H1 (cell line): ENCODE measurements around the gene CLDN12. TPM values are rescaled to one million over a fixed set of nuclear protein-coding genes. Genes with fewer than 3 reads are reported as not detected.

Source experiments
- CTCF ChIA-PET: fragments of 300-600 bp; sonication (Branson Sonifier 250); formaldehyde crosslinking; loops from one replicate; lab custom pipeline; 2021; ENCODE audit not compliant: partially characterized antibody; lab: Charles Lee
- POLR2A ChIA-PET: fragments of 300-600 bp; sonication (Branson Sonifier 250); formaldehyde crosslinking; loops from one replicate; lab custom pipeline; 2021; ENCODE audit warnings: inconsistent platforms; ENCODE audit not compliant: partially characterized antibody; lab: Charles Lee
- DNase-seq, 2 experiments: peaks; one replicate each; pipeline versions ENCODE4 v3.0.0 to v3.0.0-alpha.2; 2010 to 2022; ENCODE audit warnings: low spot score in 2 of 2, low read depth in 1 of 2, mixed read lengths in 1 of 2
- FAIRE-seq: peaks from 2 replicates; lab custom pipeline; 2011; peaks lifted over from hg19 to GRCh38; lab: Jason Lieb, UNC
- H2AFZ ChIP-seq: 2 replicates; pipeline ENCODE4 v1.8.1; 2012; ENCODE audit warnings: low read length, inconsistent platforms
- H2AK5ac ChIP-seq: 2 replicates; pipeline ENCODE4 v1.6.1; 2013; ENCODE audit warnings: low read depth, low read length
- H2BK120ac ChIP-seq: replicated peaks from 2 replicates; pipeline ENCODE3; 2013; ENCODE audit warnings: low read depth, low read length, inconsistent platforms
- H2BK12ac ChIP-seq: 2 replicates; pipeline ENCODE4 v1.6.1; 2013; ENCODE audit warnings: low read depth, low read length
- H2BK15ac ChIP-seq: 2 replicates; pipeline ENCODE4 v1.6.1; 2013; ENCODE audit warnings: low read length
- H2BK20ac ChIP-seq: 2 replicates; pipeline ENCODE4 v1.6.1; 2013; ENCODE audit warnings: low read length
- H2BK5ac ChIP-seq: 2 replicates; pipeline ENCODE4 v1.6.1; 2013; ENCODE audit warnings: low read depth, low read length
- H3K14ac ChIP-seq: 2 replicates; pipeline ENCODE4 v1.6.1; 2013; ENCODE audit warnings: inconsistent platforms; ENCODE audit not compliant: insufficient read length
- H3K18ac ChIP-seq: 2 replicates; pipeline ENCODE4 v1.6.1; 2013; ENCODE audit warnings: low read length; ENCODE audit errors: extremely low read depth
- H3K23ac ChIP-seq: 2 replicates; pipeline ENCODE4 v1.6.1; 2013; ENCODE audit warnings: inconsistent platforms; ENCODE audit not compliant: insufficient read length
- H3K23me2 ChIP-seq: 2 replicates; pipeline ENCODE4 v1.6.1; 2013; ENCODE audit warnings: low read depth, low read length
- H3K27ac ChIP-seq: 2 replicates; pipeline ENCODE4 v1.6.1; 2011; ENCODE audit warnings: low read depth, low read length, inconsistent platforms
- H3K27me3 ChIP-seq, 4 experiments: replicated peaks in 1 of 4; 1 replicate in 1 of 4; 2 replicates in 3 of 4; pipeline versions ENCODE4 v1.6.1 to v1.8.1; 2011 to 2013; ENCODE audit warnings: low read length in 3 of 4, mild to moderate bottlenecking in 3 of 4, inconsistent platforms in 2 of 4, mixed read lengths in 2 of 4, moderate library complexity in 1 of 4; ENCODE audit not compliant: control insufficient read depth in 3 of 4, insufficient read depth in 3 of 4; ENCODE audit errors: extremely low read depth in 1 of 4
- H3K36me3 ChIP-seq, 4 experiments: 2 replicates each; pipeline versions ENCODE4 v1.6.1 to v1.8.1; 2011 to 2013; ENCODE audit warnings: mild to moderate bottlenecking in 4 of 4, low read length in 3 of 4, moderate library complexity in 2 of 4, control low read depth in 1 of 4, inconsistent platforms in 1 of 4; ENCODE audit not compliant: insufficient read depth in 4 of 4, control insufficient read depth in 2 of 4
- H3K4ac ChIP-seq: replicated peaks from 2 replicates; pipeline ENCODE3; 2013; ENCODE audit warnings: low read length, low read depth, mixed read lengths, inconsistent platforms; ENCODE audit not compliant: insufficient read length
- H3K4me1 ChIP-seq, 4 experiments: replicated peaks in 1 of 4; 1 replicate in 1 of 4; 2 replicates in 3 of 4; pipeline versions ENCODE4 v1.6.1 to v1.8.1; 2011 to 2013; ENCODE audit warnings: low read length in 3 of 4, inconsistent platforms in 2 of 4, mixed read lengths in 1 of 4; ENCODE audit not compliant: insufficient read depth in 4 of 4, control insufficient read depth in 3 of 4
- H3K4me2 ChIP-seq, 2 experiments: 2 replicates each; pipeline versions ENCODE4 v1.6.1 to v1.8.1; 2011 to 2013; ENCODE audit warnings: low read depth in 2 of 2, low read length in 2 of 2, control low read depth in 1 of 2, inconsistent platforms in 1 of 2, mild to moderate bottlenecking in 1 of 2; ENCODE audit not compliant: insufficient read depth in 1 of 2
- H3K4me3 ChIP-seq, 4 experiments: fragments of 200-600, 300-600 bp in 1 of 4; sonication (generic), shearing (Covaris generic), sonication (Bioruptor Twin) in 1 of 4; 2 replicates each; pipeline versions ENCODE4 v1.5.1 to v1.8.1; 2011 to 2016; ENCODE audit warnings: low read length in 4 of 4, low read depth in 3 of 4, control low read depth in 2 of 4, inconsistent platforms in 2 of 4, mild to moderate bottlenecking in 2 of 4, mixed read lengths in 1 of 4, moderate library complexity in 1 of 4; ENCODE audit not compliant: insufficient read depth in 2 of 4; ENCODE audit errors: extremely low read depth in 1 of 4
- H3K56ac ChIP-seq: replicated peaks from 2 replicates; pipeline ENCODE3; 2013; ENCODE audit warnings: low read depth, mild to moderate bottlenecking, mixed read lengths, low read length, inconsistent platforms; ENCODE audit not compliant: insufficient read length
- H3K79me1 ChIP-seq: 2 replicates; pipeline ENCODE4 v1.6.1; 2013; ENCODE audit warnings: low read depth, low read length, control low read depth
- H3K79me2 ChIP-seq, 2 experiments: 2 replicates each; pipeline versions ENCODE4 v1.6.1 to v1.8.1; 2012 to 2013; ENCODE audit warnings: low read length in 2 of 2, mild to moderate bottlenecking in 2 of 2, inconsistent platforms in 1 of 2; ENCODE audit not compliant: insufficient read depth in 2 of 2, control insufficient read depth in 1 of 2
- H3K9ac ChIP-seq, 4 experiments: replicated peaks in 1 of 4; 1 replicate in 1 of 4; 2 replicates in 3 of 4; pipeline versions ENCODE4 v1.6.1 to v1.8.1; 2011 to 2013; ENCODE audit warnings: low read depth in 3 of 4, low read length in 3 of 4, control low read depth in 2 of 4, mild to moderate bottlenecking in 2 of 4, moderate library complexity in 2 of 4, inconsistent platforms in 1 of 4; ENCODE audit errors: extremely low read depth in 1 of 4
- H3K9me3 ChIP-seq, 2 experiments: 2 replicates each; pipeline versions ENCODE4 v1.6.1 to v1.8.1; 2012 to 2013; ENCODE audit warnings: mild to moderate bottlenecking in 2 of 2, moderate library complexity in 2 of 2, control low read depth in 1 of 2, inconsistent platforms in 1 of 2, low read depth in 1 of 2, low read length in 1 of 2, mixed read lengths in 1 of 2; ENCODE audit not compliant: insufficient read depth in 2 of 2
- H4K20me1 ChIP-seq, 2 experiments: replicated peaks in 1 of 2; 2 replicates each; pipeline versions ENCODE3 to v1.8.1; 2011 to 2013; ENCODE audit warnings: inconsistent platforms in 2 of 2, low read length in 2 of 2, mild to moderate bottlenecking in 1 of 2; ENCODE audit not compliant: insufficient read depth in 2 of 2, control insufficient read depth in 1 of 2
- H4K5ac ChIP-seq: 2 replicates; pipeline ENCODE4 v1.6.1; 2013; ENCODE audit warnings: low read length, low read depth, mixed read lengths, inconsistent platforms; ENCODE audit not compliant: insufficient read length
- H4K8ac ChIP-seq: 2 replicates; pipeline ENCODE4 v1.8.0; 2013; ENCODE audit warnings: mild to moderate bottlenecking, moderate library complexity, low read length, inconsistent platforms; ENCODE audit not compliant: insufficient read depth; ENCODE audit errors: extremely low read depth
- H4K91ac ChIP-seq: replicated peaks from 2 replicates; pipeline ENCODE3; 2013; ENCODE audit warnings: low read length, mixed read lengths, inconsistent platforms; ENCODE audit not compliant: insufficient read length
- ATF3 ChIP-seq: IDR thresholded peaks from 2 replicates; pipeline ENCODE4 v1.6.1; 2011; ENCODE audit warnings: low read depth, mild to moderate bottlenecking, low read length; ENCODE audit not compliant: insufficient read depth
- CHD1 ChIP-seq: IDR thresholded peaks from 2 replicates; pipeline ENCODE4 v1.6.1; 2012; ENCODE audit warnings: low read depth, low read length, improper control_type of control experiment
- E2F6 ChIP-seq: IDR thresholded peaks from 2 replicates; pipeline ENCODE4 v1.6.1; 2012; ENCODE audit warnings: inconsistent platforms
- JUN ChIP-seq: IDR thresholded peaks from 2 replicates; pipeline ENCODE4 v1.6.1; 2011; ENCODE audit warnings: low read depth, mild to moderate bottlenecking, improper control_type of control experiment, low read length
- JUND ChIP-seq: IDR thresholded peaks from 2 replicates; pipeline ENCODE4 v1.6.1; 2011; ENCODE audit warnings: mild to moderate bottlenecking, improper control_type of control experiment, low read length
- KDM1A ChIP-seq: fragments of 200-600, 300-600 bp; sonication (generic); IDR thresholded peaks from 2 replicates; pipeline ENCODE4 v1.7.1; 2016; ENCODE audit warnings: mild to moderate bottlenecking, low read length, borderline replicate concordance
- POU5F1 ChIP-seq: IDR thresholded peaks from 2 replicates; pipeline ENCODE4 v1.6.1; 2011; ENCODE audit warnings: low read depth, mild to moderate bottlenecking, low read length, moderate library complexity
- RFX5 ChIP-seq: IDR thresholded peaks from 2 replicates; pipeline ENCODE4 v1.6.1; 2011; ENCODE audit warnings: low read depth, low read length, improper control_type of control experiment, borderline replicate concordance
- SAP30 ChIP-seq: fragments of 300-600 bp; sonication (generic); IDR thresholded peaks from 2 replicates; pipeline ENCODE4 v1.7.1; 2012; ENCODE audit warnings: low read length, moderate library complexity, mild to moderate bottlenecking, inconsistent platforms; ENCODE audit not compliant: insufficient read depth, insufficient replicate concordance
- SP4 ChIP-seq: IDR thresholded peaks from 2 replicates; pipeline ENCODE4 v1.6.1; 2012; ENCODE audit warnings: low read length, inconsistent platforms
- SRF ChIP-seq: IDR thresholded peaks from 2 replicates; pipeline ENCODE4 v1.6.1; 2011; ENCODE audit warnings: mild to moderate bottlenecking, low read depth, low read length, moderate library complexity
- TAF1 ChIP-seq: IDR thresholded peaks from 2 replicates; pipeline ENCODE4 v1.6.1; 2011; ENCODE audit warnings: mild to moderate bottlenecking, low read depth, low read length
- USF2 ChIP-seq: IDR thresholded peaks from 2 replicates; pipeline ENCODE4 v1.6.1; 2011; ENCODE audit warnings: low read length, improper control_type of control experiment
- polyA plus RNA-seq, 7 experiments: library from polyadenylated mRNA; depleted of rRNA in 3 of 7; stranded (reverse) in 5 of 7; unstranded in 2 of 7; fragments of >200 nt in 5 of 7; fragments of 200-250 nt in 2 of 7; gene quantifications; 1 replicate in 5 of 7; 2 replicates in 1 of 7; 4 replicates in 1 of 7; pipeline versions ENCODE4 v1.2.1 to v1.2.3, GENCODE V29; 2011 to 2013; ENCODE audit warnings: missing spikeins in 2 of 7, mixed read lengths in 2 of 7
- total RNA-seq: library from RNA; stranded (reverse); fragmentation: NEBNext Ultra II Directional; extraction: Animal tissue kit (Norgen Biotek cat#: 25700); gene quantifications from 2 replicates; pipeline ENCODE4 v1.2.1, GENCODE V29; 2021

CLDN12 gene
- total and polyA plus RNA-seq, 2 of the 8 experiments (the other 6 are each of a cell fraction or from before 2014, with no cell fraction given), result 49.2 to 127 TPM

GRCh38 chr7:90384433-90384832, 18.8 kb upstream of the CLDN12 start:
- H3K4ac ChIP-seq, result no peak overlapping the region
- peaks cover 0 to 25% (median 11%) of the 10 kb centered on the region in 4 experiments; a peak in 5 of 8 replicates for H3K36me3 ChIP-seq
- no peak overlapping the region for H3K14ac ChIP-seq
- no peaks in the 10 kb centered on the region for H3K27me3 ChIP-seq
- H2AFZ ChIP-seq, result no peak overlapping the region
- no peak overlapping the region for H3K56ac ChIP-seq
- H3K9ac ChIP-seq, result no peak overlapping the region
- H3K27ac ChIP-seq, result no peak overlapping the region
- H4K5ac ChIP-seq, result no peak overlapping the region
- DNase-seq (no peak), FAIRE-seq (no peak)
- H3K18ac ChIP-seq, result no peak overlapping the region
- no peaks in the 10 kb centered on the region for H4K20me1 ChIP-seq
- H3K9me3 ChIP-seq, result no peaks in the 10 kb centered on the region
- no peaks in the 10 kb centered on the region for H3K23me2 ChIP-seq
- H3K4me2 ChIP-seq, result no peak overlapping the region
- no peak overlapping the region for H2BK120ac ChIP-seq
- CTCF ChIA-PET, result no interaction called here
- no peak overlapping the region for H4K91ac ChIP-seq
- H3K79me1 ChIP-seq, result no peaks in the 10 kb centered on the region
- TF ChIP-seq E2F6, result no peak
- no peak for TF ChIP-seq SAP30
- TF ChIP-seq SP4, result no peak
- no peak for TF ChIP-seq TAF1
- TF ChIP-seq USF2, result no peak
- TF ChIP-seq POU5F1, result no peak
- no peak for TF ChIP-seq RFX5
- no peak for TF ChIP-seq JUND
- TF ChIP-seq KDM1A, result no peak
- no peak for TF ChIP-seq CHD1
- no peak for TF ChIP-seq ATF3
- no peak for TF ChIP-seq SRF
- TF ChIP-seq JUN, result no peak
- no peak overlapping the region for H2BK20ac ChIP-seq
- no peak overlapping the region for H3K4me3 ChIP-seq
- no peak overlapping the region for H2BK5ac ChIP-seq
- no peak overlapping the region for H2AK5ac ChIP-seq
- H3K4me1 ChIP-seq, result no peaks in the 10 kb centered on the region
- no peak overlapping the region for H3K23ac ChIP-seq
- POLR2A ChIA-PET, result no interaction called here
- H4K8ac ChIP-seq, result no peak overlapping the region
- H2BK12ac ChIP-seq, result no peak overlapping the region
- no peaks in the 10 kb centered on the region for H3K79me2 ChIP-seq
- H2BK15ac ChIP-seq, result no peak overlapping the region
